Measurements from ENCODE around the gene RCAN3. TPM values are rescaled to one million over a fixed set of nuclear protein-coding genes. Genes with fewer than 3 reads are reported as not detected.
A peak's percentile ranks its signal among the peaks of the same experiment; 100 is the strongest.

RCAN3 gene
- total and polyA plus RNA-seq, 2 of the 13 experiments (the other 11 are each of a cell fraction or from before 2014, with no cell fraction given): 12.2 to 13.3 TPM

DNA sequence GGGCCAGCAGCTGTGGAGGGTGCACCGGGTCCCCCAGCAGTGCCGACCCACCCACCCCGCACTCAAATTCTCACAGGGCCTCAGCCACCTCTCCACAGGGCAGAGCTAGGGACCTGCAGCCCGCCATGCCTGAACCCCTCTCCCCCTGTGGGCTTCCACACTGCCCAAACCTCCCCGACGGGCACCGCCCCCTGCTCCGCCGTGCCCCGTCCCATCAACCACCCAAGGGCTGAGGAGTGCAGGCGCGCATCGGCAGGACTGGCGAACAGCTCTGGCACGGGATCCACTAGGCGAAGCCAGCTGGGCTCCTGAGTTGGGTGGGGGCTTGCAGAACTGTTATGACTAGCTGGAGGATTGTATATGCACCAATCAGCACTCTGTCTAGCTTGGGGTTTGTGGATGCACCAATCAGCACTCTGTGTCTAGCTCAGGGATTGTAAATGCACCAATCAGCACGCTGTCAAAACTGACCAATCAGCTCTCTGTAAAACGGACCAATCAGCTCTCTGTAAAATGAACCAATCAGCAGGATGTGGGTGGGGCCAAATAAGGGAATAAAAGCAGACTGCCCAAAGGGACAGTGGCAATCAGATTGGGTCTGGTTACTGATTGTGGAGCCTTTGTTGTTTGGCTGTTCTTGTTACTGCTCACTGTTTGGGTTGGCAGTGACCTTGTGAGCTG lies 12.4 kb upstream of the RCAN3 start:
- Histone ChIP-seq H3K27ac (ENCODE audit: extremely low read length, insufficient read depth, low read length) (no peak overlapping the region), H3K27me3 (ENCODE audit: control insufficient read depth in 1 of 2, insufficient read depth in 2 of 2, low read length in 2 of 2) (no peaks in the 10 kb centered on the region), H3K9me3 (ENCODE audit: low read length) (no peaks in the 10 kb centered on the region), H3K9ac (ENCODE audit: insufficient read depth, low read depth, low read length) (no peak overlapping the region), H4K20me1 (ENCODE audit: insufficient read depth, low read length) (no peaks in the 10 kb centered on the region), H3K4me1 (ENCODE audit: insufficient read depth, low read length) (peaks cover 38% of the 10 kb centered on the region), H3K4me2 (ENCODE audit: low read depth, low read length) (no peak overlapping the region; the same call in 1 of the 2 replicates), H3K36me3 (replicated peaks in 1 of 2; ENCODE audit: control insufficient read depth in 1 of 2, insufficient read depth in 2 of 2, low read length in 2 of 2) (no peaks in the 10 kb centered on the region), H3K4me3 (replicated peaks in 1 of 3; ENCODE audit: insufficient read depth in 1 of 3, low read depth in 2 of 3, low read length in 3 of 3) (no peak overlapping the region), H3K79me2 (ENCODE audit: insufficient read depth, low read length) (no peaks in the 10 kb centered on the region), H2AFZ (ENCODE audit: low read length) (no peak overlapping the region)
- in situ Hi-C loops (cut with HindIII; ENCODE audit: extremely low pct_ligation_motif_present, low pct_unique_long_range_greater_than_20kb) (no loop called here), intact Hi-C loops (cut with micrococcal nuclease; ENCODE audit: unreplicated experiment) (no loop called here)
- DNase-seq (ENCODE audit: low spot score) (no peak), FAIRE-seq (no peak), ATAC-seq (no peak)
- ChIA-PET POLR2A (interaction anchor here (1.1 to 1.3 kb wide), 2 partner anchors 11 to 12 kb away, joined by 5 to 7 read pairs; partner anchors contain the start of gene RCAN3), CTCF (ENCODE audit: low intra/inter-chr PET ratio, low total read pairs) (no interaction called here)
- WGBS (ENCODE audit: low lambda C conversion rate): 94% methylated on average over 5 of the region's 18 CpGs
- no TSS peak for BruUV-seq (replicated peaks)
- TF ChIP-seq ZNF768 (CRISPR knock-in tag; IDR thresholded peaks at IDR 0.05) (no peak), CREB1 (IDR thresholded peaks at IDR 0.05) (no peak), CREB1 (CRISPR knock-in tag; IDR thresholded peaks at IDR 0.05) (no peak), ZMYM4 (CRISPR knock-in tag; IDR thresholded peaks at IDR 0.05) (peak; percentile 31; the same call in 1 of the 2 replicates), ZNF274 (CRISPR knock-in tag; IDR thresholded peaks at IDR 0.05) (no peak), ZNF468 (CRISPR knock-in tag; IDR thresholded peaks at IDR 0.05) (no peak), SSRP1 (CRISPR knock-in tag; IDR thresholded peaks at IDR 0.05) (no peak), NFYC (CRISPR knock-in tag; IDR thresholded peaks at IDR 0.05) (peak; percentile 66), HOXA9 (CRISPR knock-in tag; IDR thresholded peaks at IDR 0.05; ENCODE audit: borderline replicate concordance) (no peak), NFYB (CRISPR knock-in tag; IDR thresholded peaks at IDR 0.05) (peak; percentile 70), SYNCRIP (IDR thresholded peaks at IDR 0.05; ENCODE audit: insufficient read depth, low read depth, low read length) (no peak), ZNF160 (CRISPR knock-in tag; IDR thresholded peaks at IDR 0.05) (no peak), ZSCAN31 (CRISPR knock-in tag; IDR thresholded peaks at IDR 0.05; ENCODE audit: low read depth) (no peak), ISL2 (CRISPR knock-in tag; IDR thresholded peaks at IDR 0.05) (no peak), ZNF775 (CRISPR knock-in tag; IDR thresholded peaks at IDR 0.05; ENCODE audit: borderline replicate concordance) (no peak)
- TF ChIP-seq, protein P1, sequence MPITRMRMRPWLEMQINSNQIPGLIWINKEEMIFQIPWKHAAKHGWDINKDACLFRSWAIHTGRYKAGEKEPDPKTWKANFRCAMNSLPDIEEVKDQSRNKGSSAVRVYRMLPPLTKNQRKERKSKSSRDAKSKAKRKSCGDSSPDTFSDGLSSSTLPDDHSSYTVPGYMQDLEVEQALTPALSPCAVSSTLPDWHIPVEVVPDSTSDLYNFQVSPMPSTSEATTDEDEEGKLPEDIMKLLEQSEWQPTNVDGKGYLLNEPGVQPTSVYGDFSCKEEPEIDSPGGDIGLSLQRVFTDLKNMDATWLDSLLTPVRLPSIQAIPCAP (CRISPR knock-in tag; IDR thresholded peaks at IDR 0.05; ENCODE audit: low read depth): no peak
- TF ChIP-seq, protein P2, sequence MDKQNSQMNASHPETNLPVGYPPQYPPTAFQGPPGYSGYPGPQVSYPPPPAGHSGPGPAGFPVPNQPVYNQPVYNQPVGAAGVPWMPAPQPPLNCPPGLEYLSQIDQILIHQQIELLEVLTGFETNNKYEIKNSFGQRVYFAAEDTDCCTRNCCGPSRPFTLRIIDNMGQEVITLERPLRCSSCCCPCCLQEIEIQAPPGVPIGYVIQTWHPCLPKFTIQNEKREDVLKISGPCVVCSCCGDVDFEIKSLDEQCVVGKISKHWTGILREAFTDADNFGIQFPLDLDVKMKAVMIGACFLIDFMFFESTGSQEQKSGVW (CRISPR knock-in tag; IDR thresholded peaks at IDR 0.05; ENCODE audit: borderline replicate concordance): no peak
- TF ChIP-seq, protein P3, sequence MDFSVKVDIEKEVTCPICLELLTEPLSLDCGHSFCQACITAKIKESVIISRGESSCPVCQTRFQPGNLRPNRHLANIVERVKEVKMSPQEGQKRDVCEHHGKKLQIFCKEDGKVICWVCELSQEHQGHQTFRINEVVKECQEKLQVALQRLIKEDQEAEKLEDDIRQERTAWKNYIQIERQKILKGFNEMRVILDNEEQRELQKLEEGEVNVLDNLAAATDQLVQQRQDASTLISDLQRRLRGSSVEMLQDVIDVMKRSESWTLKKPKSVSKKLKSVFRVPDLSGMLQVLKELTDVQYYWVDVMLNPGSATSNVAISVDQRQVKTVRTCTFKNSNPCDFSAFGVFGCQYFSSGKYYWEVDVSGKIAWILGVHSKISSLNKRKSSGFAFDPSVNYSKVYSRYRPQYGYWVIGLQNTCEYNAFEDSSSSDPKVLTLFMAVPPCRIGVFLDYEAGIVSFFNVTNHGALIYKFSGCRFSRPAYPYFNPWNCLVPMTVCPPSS (IDR thresholded peaks at IDR 0.05): no peak
- TF ChIP-seq, protein P4, sequence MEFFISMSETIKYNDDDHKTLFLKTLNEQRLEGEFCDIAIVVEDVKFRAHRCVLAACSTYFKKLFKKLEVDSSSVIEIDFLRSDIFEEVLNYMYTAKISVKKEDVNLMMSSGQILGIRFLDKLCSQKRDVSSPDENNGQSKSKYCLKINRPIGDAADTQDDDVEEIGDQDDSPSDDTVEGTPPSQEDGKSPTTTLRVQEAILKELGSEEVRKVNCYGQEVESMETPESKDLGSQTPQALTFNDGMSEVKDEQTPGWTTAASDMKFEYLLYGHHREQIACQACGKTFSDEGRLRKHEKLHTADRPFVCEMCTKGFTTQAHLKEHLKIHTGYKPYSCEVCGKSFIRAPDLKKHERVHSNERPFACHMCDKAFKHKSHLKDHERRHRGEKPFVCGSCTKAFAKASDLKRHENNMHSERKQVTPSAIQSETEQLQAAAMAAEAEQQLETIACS (CRISPR knock-in tag; IDR thresholded peaks at IDR 0.05): no peak

Data from HepG2 (cell line).